Measurements from ENCODE around the gene TMEM106A.

GRCh38 chr17:43175213-43176118, 36.2 kb upstream of the TMEM106A start:
- TF ChIP-seq POLR2A (IDR thresholded peaks at IDR 0.05; ENCODE audit: low read length) (no peak), BCL3 (IDR thresholded peaks at IDR 0.05) (no peak), CTCF (IDR thresholded peaks at IDR 0.05) (no peak), MAZ (IDR thresholded peaks at IDR 0.05; ENCODE audit: borderline replicate concordance, low read depth, low read length) (no peak), REST (IDR thresholded peaks at IDR 0.05) (no peak), EHF (CRISPR knock-in tag; IDR thresholded peaks at IDR 0.05) (no peak), ZSCAN20 (CRISPR knock-in tag; IDR thresholded peaks at IDR 0.05) (no peak)

Data from A549 (cell line).